Ectodermal cell (in vitro differentiated cells): ENCODE data around the gene PTGER3.
"Not testable (repeated sequence)": the region's sequence is repeated elsewhere in the genome, so short reads cannot be mapped to it uniquely, and the experiment has no call there.

Experiments
- H3K27ac ChIP-seq: 2 replicates; pipeline ENCODE4 v1.7.0; 2013; ENCODE audit warnings: mild to moderate bottlenecking, low read depth, low read length; ENCODE audit not compliant: insufficient read depth, poor library complexity, severe bottlenecking
- H3K27me3 ChIP-seq: 2 replicates; pipeline ENCODE4 v1.7.0; 2013; ENCODE audit warnings: mild to moderate bottlenecking, low read length; ENCODE audit not compliant: insufficient read depth, control insufficient read depth, poor library complexity, severe bottlenecking
- H3K36me3 ChIP-seq: one replicate; pipeline ENCODE4 v1.7.0; 2013; ENCODE audit warnings: low read length; ENCODE audit not compliant: control insufficient read depth, insufficient read depth
- H3K4me1 ChIP-seq: one replicate; pipeline ENCODE4 v1.7.0; 2013; ENCODE audit warnings: low read length; ENCODE audit not compliant: control insufficient read depth, insufficient read depth
- H3K4me3 ChIP-seq: 2 replicates; pipeline ENCODE4 v1.7.0; 2013; ENCODE audit warnings: low read depth, low read length, control low read depth; ENCODE audit not compliant: insufficient read depth
- H3K9me3 ChIP-seq: 2 replicates; pipeline ENCODE4 v1.7.0; 2013; ENCODE audit warnings: mild to moderate bottlenecking, low read length, moderate library complexity; ENCODE audit not compliant: control insufficient read depth
- WGBS, 2 experiments: methylation state at CpG; one replicate each; pipeline ENCODE4 v1.1.7; 2013; ENCODE audit warnings: missing lambda C conversion rate in 2 of 2; 5-methylcytosine and 5-hydroxymethylcytosine counted together

PTGER3 gene

GRCh38 chr1:70985278-70985677 lies 62.3 kb downstream of the PTGER3 start:
- not testable (repeated sequence) for H3K36me3 ChIP-seq, H3K4me1 ChIP-seq, H3K9me3 ChIP-seq, H3K4me3 ChIP-seq, H3K27ac ChIP-seq, H3K27me3 ChIP-seq
- 87 to 100% methylated on average over 2 of the region's 2 CpGs for WGBS, 2 experiments

GRCh38 chr1:70980361-70980760 lies 67.3 kb downstream of the PTGER3 start:
- H3K36me3 ChIP-seq = no peaks in the 10 kb centered on the region
- no peaks in the 10 kb centered on the region for H3K9me3 ChIP-seq
- no peak overlapping the region for H3K27ac ChIP-seq
- H3K4me3 ChIP-seq = no peak overlapping the region
- WGBS, 2 experiments = 89 to 93% methylated on average over 1 of the region's 1 CpG
- H3K4me1 ChIP-seq = no peaks in the 10 kb centered on the region
- no peaks in the 10 kb centered on the region for H3K27me3 ChIP-seq

GRCh38 chr1:70979881-70980280 lies 67.7 kb downstream of the PTGER3 start:
- Histone ChIP-seq H3K9me3 (no peaks in the 10 kb centered on the region), H3K4me3 (no peak overlapping the region), H3K36me3 (no peaks in the 10 kb centered on the region), H3K4me1 (no peaks in the 10 kb centered on the region), H3K27me3 (no peaks in the 10 kb centered on the region), H3K27ac (no peak overlapping the region)
- WGBS, 2 experiments = 89 to 90% methylated on average over 2 of the region's 2 CpGs

- no peaks in the 10 kb centered on the region for H3K27me3 ChIP-seq
- H3K9me3 ChIP-seq = no peaks in the 10 kb centered on the region
- no peak overlapping the region for H3K4me3 ChIP-seq
- H3K4me1 ChIP-seq = no peaks in the 10 kb centered on the region
- H3K27ac ChIP-seq = no peak overlapping the region
- WGBS, 2 experiments = 87 to 90% methylated on average over 4 of the region's 4 CpGs
- no peaks in the 10 kb centered on the region for H3K36me3 ChIP-seq
Measured at GRCh38 chr1:70979313-70979712, 68.3 kb downstream of the PTGER3 start.

GRCh38 chr1:70978623-70979022 lies 69.0 kb downstream of the PTGER3 start:
- Histone ChIP-seq H3K4me1 (no peaks in the 10 kb centered on the region), H3K27me3 (no peaks in the 10 kb centered on the region), H3K36me3 (no peaks in the 10 kb centered on the region), H3K27ac (no peak overlapping the region), H3K4me3 (no peak overlapping the region), H3K9me3 (no peaks in the 10 kb centered on the region)
- WGBS, 2 experiments = 100% methylated on average over 1 of the region's 1 CpG; no CpG with 5 or more reads in 1 of the 2 experiments

GRCh38 chr1:70977575-70977974 lies 70.0 kb downstream of the PTGER3 start:
- Histone ChIP-seq H3K27ac (no peak overlapping the region), H3K27me3 (no peaks in the 10 kb centered on the region), H3K4me3 (no peak overlapping the region), H3K4me1 (no peaks in the 10 kb centered on the region), H3K36me3 (no peaks in the 10 kb centered on the region), H3K9me3 (no peaks in the 10 kb centered on the region)
- 60 to 63% methylated on average over 3 of the region's 3 CpGs for WGBS, 2 experiments

GRCh38 chr1:70977041-70977440 lies 70.6 kb downstream of the PTGER3 start:
- Histone ChIP-seq H3K4me1 (no peaks in the 10 kb centered on the region), H3K4me3 (no peak overlapping the region), H3K27me3 (no peaks in the 10 kb centered on the region), H3K27ac (no peak overlapping the region), H3K36me3 (no peaks in the 10 kb centered on the region), H3K9me3 (no peaks in the 10 kb centered on the region)
- 71 to 72% methylated on average over 4 of the region's 4 CpGs for WGBS, 2 experiments

- no peaks in the 10 kb centered on the region for H3K27me3 ChIP-seq
- H3K4me3 ChIP-seq = no peak overlapping the region
- 76 to 85% methylated on average over 3 of the region's 3 CpGs for WGBS, 2 experiments
- no peak overlapping the region for H3K27ac ChIP-seq
- H3K9me3 ChIP-seq = no peaks in the 10 kb centered on the region
- H3K36me3 ChIP-seq = no peaks in the 10 kb centered on the region
- H3K4me1 ChIP-seq = no peaks in the 10 kb centered on the region
Measured at GRCh38 chr1:70973754-70974153, 73.9 kb downstream of the PTGER3 start.

GRCh38 chr1:70970407-70970806 lies 77.2 kb downstream of the PTGER3 start:
- H3K4me1 ChIP-seq = no peaks in the 10 kb centered on the region
- 74 to 78% methylated on average over 1 to 4 of the region's 4 CpGs for WGBS, 2 experiments

GRCh38 chr1:70966018-70966638 lies 81.5 kb downstream of the PTGER3 start:
- Histone ChIP-seq H3K27me3 (no peaks in the 10 kb centered on the region), H3K4me3 (no peak overlapping the region), H3K36me3 (no peaks in the 10 kb centered on the region), H3K9me3 (no peaks in the 10 kb centered on the region), H3K4me1 (no peaks in the 10 kb centered on the region), H3K27ac (no peak overlapping the region)
- 100% methylated on average over 1 of the region's 2 CpGs; no CpG with 5 or more reads in 1 of the 2 experiments for WGBS, 2 experiments

More at GRCh38 chr1:70970407-70970806, 77.2 kb downstream of the PTGER3 start:
- Histone ChIP-seq H3K9me3 (no peaks in the 10 kb centered on the region), H3K27ac (no peak overlapping the region), H3K27me3 (no peaks in the 10 kb centered on the region), H3K4me3 (no peak overlapping the region), H3K36me3 (no peaks in the 10 kb centered on the region)

- Histone ChIP-seq H3K4me3 (no peak overlapping the region), H3K27ac (no peak overlapping the region), H3K4me1 (no peaks in the 10 kb centered on the region), H3K27me3 (no peaks in the 10 kb centered on the region), H3K36me3 (no peaks in the 10 kb centered on the region), H3K9me3 (no peaks in the 10 kb centered on the region)
- WGBS, 2 experiments = 89 to 93% methylated on average over 6 of the region's 6 CpGs
Measured at GRCh38 chr1:70963374-70963773, 84.2 kb downstream of the PTGER3 start.
